DOHH2 (cell line): ENCODE data around the gene IL18.

Experiments used
- CTCF ChIP-seq: fragments of 200-600 bp; sonication (generic); IDR thresholded peaks from one replicate; pipeline ENCODE4 v1.5.1; 2014; ENCODE audit warnings: antibody characterized with exemption, mild to moderate bottlenecking, low read depth, low read length; ENCODE audit not compliant: poor library complexity, severe bottlenecking
- EZH2phosphoT487 ChIP-seq: fragments of 200-600 bp; sonication (generic); IDR thresholded peaks from 2 replicates; pipeline ENCODE4 v1.6.1; 2017; ENCODE audit warnings: borderline replicate concordance, mild to moderate bottlenecking, antibody characterized with exemption, low read length, moderate library complexity, mixed read lengths

- TF ChIP-seq CTCF (no peak), EZH2phosphoT487 (no peak)
Measured at GRCh38 chr11:112128483-112129121, 35.3 kb downstream of the IL18 start.
